Measurements from ENCODE around the gene MKI67.

GRCh38 chr10:128114901-128115300 is 11.3 kb downstream of the MKI67 start:
- TF ChIP-seq POLR2A (IDR thresholded peaks at IDR 0.05; ENCODE audit: low read depth, low read length), result no peak
- no peak for TF ChIP-seq CTCF (IDR thresholded peaks at IDR 0.05; ENCODE audit: extremely low read depth in 1 of 2, insufficient read depth in 1 of 2, low read depth in 1 of 2, low read length in 2 of 2)
